Measurements from ENCODE around the gene RNASEH1.
"Not testable (repeated sequence)": the region's sequence is repeated elsewhere in the genome, so short reads cannot be mapped to it uniquely, and the experiment has no call there.

The RNASEH1 gene

GRCh38 chr2:3588084-3588483 lies 30.0 kb upstream of the RNASEH1 start:
- no peak for FAIRE-seq

GRCh38 chr2:3587432-3587831 lies 29.3 kb upstream of the RNASEH1 start:
- no peak for FAIRE-seq

GRCh38 chr2:3587021-3587420 lies 28.9 kb upstream of the RNASEH1 start:
- FAIRE-seq = no peak

GRCh38 chr2:3586220-3586619 lies 28.1 kb upstream of the RNASEH1 start:
- FAIRE-seq = no peak

GRCh38 chr2:3585261-3586109 lies 27.4 kb upstream of the RNASEH1 start:
- no peak for FAIRE-seq

GRCh38 chr2:3584608-3585260 lies 26.6 kb upstream of the RNASEH1 start:
- FAIRE-seq = no peak

- no peak for FAIRE-seq
Measured at GRCh38 chr2:3584076-3584475, 25.9 kb upstream of the RNASEH1 start.

- FAIRE-seq = no peak
Measured at GRCh38 chr2:3581367-3582262, 23.5 kb upstream of the RNASEH1 start.

GRCh38 chr2:3580449-3580848 lies 22.3 kb upstream of the RNASEH1 start:
- FAIRE-seq = no peak

- FAIRE-seq = no peak
Measured at GRCh38 chr2:3578987-3579386, 20.9 kb upstream of the RNASEH1 start.

GRCh38 chr2:3576263-3576630 lies 18.1 kb upstream of the RNASEH1 start:
- not testable (repeated sequence) for FAIRE-seq

- FAIRE-seq = no peak
Measured at GRCh38 chr2:3575534-3576262, 17.6 kb upstream of the RNASEH1 start.

GRCh38 chr2:3574155-3574554 lies 16.0 kb upstream of the RNASEH1 start:
- no peak for FAIRE-seq

- no peak for FAIRE-seq
Measured at GRCh38 chr2:3572620-3573019, 14.5 kb upstream of the RNASEH1 start.

GRCh38 chr2:3571284-3571683 lies 13.2 kb upstream of the RNASEH1 start:
- no peak for FAIRE-seq

- FAIRE-seq = not testable (repeated sequence)
Measured at GRCh38 chr2:3569656-3570055, 11.5 kb upstream of the RNASEH1 start.

GRCh38 chr2:3566806-3567205 lies 8.7 kb upstream of the RNASEH1 start:
- FAIRE-seq = no peak

- no peak for FAIRE-seq
Measured at GRCh38 chr2:3565117-3565516, 7.0 kb upstream of the RNASEH1 start.

- FAIRE-seq = no peak
Measured at GRCh38 chr2:3563521-3563976, 5.4 kb upstream of the RNASEH1 start.

GRCh38 chr2:3557639-3558204 lies 411 bp downstream of the RNASEH1 start:
- FAIRE-seq = no peak

GRCh38 chr2:3553946-3554345 lies 4.2 kb downstream of the RNASEH1 start:
- FAIRE-seq = no peak

GRCh38 chr2:3547915-3548314 lies 10.2 kb downstream of the RNASEH1 start:
- no peak for FAIRE-seq
